ENCODE data around the gene FKBP3.

DNA sequence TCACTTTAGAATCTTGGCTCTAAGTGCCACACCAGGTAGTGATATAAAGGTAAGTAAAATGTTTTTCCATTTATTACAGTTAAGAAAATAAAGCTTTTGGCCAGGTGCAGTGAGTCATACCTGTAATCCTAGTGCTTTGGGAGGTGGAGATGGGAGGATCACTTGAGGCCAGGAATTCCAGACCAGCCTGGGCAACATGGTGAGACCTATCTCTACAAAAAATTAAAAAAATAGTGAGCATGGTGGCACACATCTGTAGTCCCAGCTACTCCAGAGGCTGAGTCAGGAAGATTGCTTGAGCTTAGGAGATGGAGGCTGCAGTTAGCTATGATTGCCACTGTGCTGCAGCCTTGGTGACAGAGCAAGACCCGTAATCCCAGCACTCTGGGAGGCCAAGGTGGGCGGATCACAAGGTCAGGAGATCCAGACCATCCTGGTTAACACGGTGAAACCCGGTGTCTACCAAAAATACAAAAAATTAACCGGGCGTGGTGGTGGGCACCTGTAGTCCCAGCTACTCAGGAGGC, 6.4 kb upstream of the FKBP3 start:
- no peak for TF ChIP-seq POLR2A (IDR thresholded peaks at IDR 0.05)
- TF ChIP-seq, protein P1, sequence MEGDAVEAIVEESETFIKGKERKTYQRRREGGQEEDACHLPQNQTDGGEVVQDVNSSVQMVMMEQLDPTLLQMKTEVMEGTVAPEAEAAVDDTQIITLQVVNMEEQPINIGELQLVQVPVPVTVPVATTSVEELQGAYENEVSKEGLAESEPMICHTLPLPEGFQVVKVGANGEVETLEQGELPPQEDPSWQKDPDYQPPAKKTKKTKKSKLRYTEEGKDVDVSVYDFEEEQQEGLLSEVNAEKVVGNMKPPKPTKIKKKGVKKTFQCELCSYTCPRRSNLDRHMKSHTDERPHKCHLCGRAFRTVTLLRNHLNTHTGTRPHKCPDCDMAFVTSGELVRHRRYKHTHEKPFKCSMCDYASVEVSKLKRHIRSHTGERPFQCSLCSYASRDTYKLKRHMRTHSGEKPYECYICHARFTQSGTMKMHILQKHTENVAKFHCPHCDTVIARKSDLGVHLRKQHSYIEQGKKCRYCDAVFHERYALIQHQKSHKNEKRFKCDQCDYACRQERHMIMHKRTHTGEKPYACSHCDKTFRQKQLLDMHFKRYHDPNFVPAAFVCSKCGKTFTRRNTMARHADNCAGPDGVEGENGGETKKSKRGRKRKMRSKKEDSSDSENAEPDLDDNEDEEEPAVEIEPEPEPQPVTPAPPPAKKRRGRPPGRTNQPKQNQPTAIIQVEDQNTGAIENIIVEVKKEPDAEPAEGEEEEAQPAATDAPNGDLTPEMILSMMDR (IDR thresholded peaks at IDR 0.05) = no peak
